HEK293 (cell line): ENCODE data around the gene ERH.
"Not testable (repeated sequence)": the region's sequence is repeated elsewhere in the genome, so short reads cannot be mapped to it uniquely, and the experiment has no call there.

Experiments
- CTCF ChIA-PET: fragments of 350-600 bp; formaldehyde crosslinking; extraction: SDS; loops from one replicate; lab custom pipeline; 2021; ENCODE audit warnings: antibody characterized with exemption; lab: Yijun Ruan, JAX
- POLR2A ChIA-PET: fragments of 300-600 bp; formaldehyde crosslinking; extraction: SDS; loops from one replicate; lab custom pipeline; 2020; ENCODE audit warnings: antibody characterized with exemption, inconsistent platforms; lab: Yijun Ruan, JAX
- H3K27ac ChIP-seq: fragments of 200-500 bp; sonication (Bioruptor generic); 2 replicates; pipeline ENCODE4 v1.5.1; 2014; ENCODE audit warnings: low read depth, low read length, control low read depth, inconsistent platforms; ENCODE audit errors: extremely low read depth
- H3K36me3 ChIP-seq, 2 experiments: fragments of 200-500 bp in 1 of 2; sonication (Bioruptor generic) in 1 of 2; 1 replicate in 1 of 2; 2 replicates in 1 of 2; pipeline ENCODE4 v1.5.1; 2014 to 2017; ENCODE audit warnings: inconsistent platforms in 2 of 2, low read length in 2 of 2; ENCODE audit not compliant: control insufficient read depth in 2 of 2, insufficient read depth in 1 of 2
- H3K4me1 ChIP-seq: fragments of 200-500 bp; sonication (Bioruptor generic); 2 replicates; pipeline ENCODE4 v1.5.1; 2014; ENCODE audit warnings: mild to moderate bottlenecking, low read length, inconsistent platforms; ENCODE audit not compliant: control insufficient read depth, insufficient read depth
- H3K4me3 ChIP-seq: 2 replicates; pipeline ENCODE4 v1.5.1; 2011; ENCODE audit warnings: low read depth, mild to moderate bottlenecking, control low read depth, low read length, moderate library complexity
- H3K9me3 ChIP-seq: fragments of 200-500 bp; sonication (Bioruptor generic); 2 replicates; pipeline ENCODE4 v1.5.1; 2014; ENCODE audit warnings: low read depth, low read length, inconsistent platforms; ENCODE audit not compliant: control insufficient read depth, insufficient read depth
- HOXA7 ChIP-seq: sonication (generic); formaldehyde crosslinking; IDR thresholded peaks from 2 replicates; pipeline ENCODE4 v1.8.1; 2022; ENCODE audit warnings: missing genetic modification reagents, borderline replicate concordance
- KLF10 ChIP-seq: fragments of 450-650 bp; IDR thresholded peaks from 2 replicates; pipeline ENCODE4 v1.5.1; 2018; ENCODE audit warnings: missing biosample characterization, mild to moderate bottlenecking, missing genetic modification characterization
- OVOL3 ChIP-seq: fragments of 450-650 bp; formaldehyde crosslinking; IDR thresholded peaks from 2 replicates; pipeline ENCODE4 v1.5.1; 2016; ENCODE audit warnings: missing biosample characterization, missing genetic modification characterization
- PRDM2 ChIP-seq: fragments of 450-650 bp; formaldehyde crosslinking; IDR thresholded peaks from 2 replicates; pipeline ENCODE4 v1.5.1; 2016; ENCODE audit warnings: missing biosample characterization, missing genetic modification characterization, borderline replicate concordance
- ZNF140 ChIP-seq: fragments of 450-650 bp; formaldehyde crosslinking; IDR thresholded peaks from 2 replicates; pipeline ENCODE4 v1.5.1; 2016; ENCODE audit warnings: missing biosample characterization, missing genetic modification characterization
- ZNF146 ChIP-seq: fragments of 450-650 bp; formaldehyde crosslinking; IDR thresholded peaks from 2 replicates; pipeline ENCODE4 v1.5.1; 2016; ENCODE audit warnings: missing biosample characterization, missing genetic modification characterization
- ZNF211 ChIP-seq: fragments of 450-650 bp; formaldehyde crosslinking; IDR thresholded peaks from 2 replicates; pipeline ENCODE4 v1.5.1; 2016; ENCODE audit warnings: low read depth, missing biosample characterization, missing genetic modification characterization
- ZNF223 ChIP-seq: fragments of 450-650 bp; formaldehyde crosslinking; IDR thresholded peaks from 2 replicates; pipeline ENCODE4 v1.5.1; 2016; ENCODE audit warnings: missing biosample characterization, missing genetic modification characterization
- ZNF266 ChIP-seq: fragments of 450-650 bp; formaldehyde crosslinking; IDR thresholded peaks from 2 replicates; pipeline ENCODE4 v1.5.1; 2016; ENCODE audit warnings: missing biosample characterization, missing genetic modification characterization, low read depth
- ZNF280D ChIP-seq: fragments of 450-650 bp; formaldehyde crosslinking; IDR thresholded peaks from 2 replicates; pipeline ENCODE4 v1.5.1; 2016; ENCODE audit warnings: missing biosample characterization, missing genetic modification characterization
- ZNF341 ChIP-seq: fragments of 450-650 bp; formaldehyde crosslinking; IDR thresholded peaks from 2 replicates; pipeline ENCODE4; 2016; ENCODE audit warnings: low read depth, missing biosample characterization, missing genetic modification characterization
- ZNF580 ChIP-seq: fragments of 450-650 bp; formaldehyde crosslinking; IDR thresholded peaks from 2 replicates; pipeline ENCODE4 v1.5.1; 2016; ENCODE audit warnings: missing biosample characterization, missing genetic modification characterization
- ZNF624 ChIP-seq: fragments of 450-650 bp; formaldehyde crosslinking; IDR thresholded peaks from 2 replicates; pipeline ENCODE4 v1.5.1; 2017; ENCODE audit warnings: missing biosample characterization, missing genetic modification characterization
- ZNF843 ChIP-seq: fragments of 450-650 bp; formaldehyde crosslinking; IDR thresholded peaks from 2 replicates; pipeline ENCODE4 v1.5.1; 2016; ENCODE audit warnings: missing biosample characterization, missing genetic modification characterization
- ZSCAN23 ChIP-seq: fragments of 450-650 bp; formaldehyde crosslinking; IDR thresholded peaks from 2 replicates; pipeline ENCODE4 v1.5.1; 2016; ENCODE audit warnings: missing biosample characterization, missing genetic modification characterization
- ZSCAN5A ChIP-seq: fragments of 450-650 bp; formaldehyde crosslinking; IDR thresholded peaks from 2 replicates; pipeline ENCODE4 v1.5.1; 2016; ENCODE audit warnings: missing biosample characterization, missing genetic modification characterization

ERH gene

GRCh38 chr14:69424149-69424923 is 26.2 kb upstream of the ERH start:
- Histone ChIP-seq H3K36me3 (peaks cover 11 to 45% of the 10 kb centered on the region in 2 experiments), H3K4me3 (no peak overlapping the region), H3K27ac (no peak overlapping the region), H3K9me3 (no peaks in the 10 kb centered on the region), H3K4me1 (no peaks in the 10 kb centered on the region)
- CTCF ChIA-PET, result no interaction called here
- no peak for TF ChIP-seq ZSCAN23 (tag by site-specific recombination)
- POLR2A ChIA-PET, result no interaction called here

GRCh38 chr14:69423279-69423678 is 25.2 kb upstream of the ERH start:
- Histone ChIP-seq H3K4me3 (no peak overlapping the region), H3K27ac (no peak overlapping the region), H3K4me1 (no peaks in the 10 kb centered on the region), H3K36me3 (peaks cover 11 to 40% of the 10 kb centered on the region in 2 experiments)
- POLR2A ChIA-PET, result no interaction called here
- no peak for TF ChIP-seq ZSCAN5A (tag by site-specific recombination)
- no peak for TF ChIP-seq ZNF843 (tag by site-specific recombination)
- no peak for TF ChIP-seq ZNF341 (tag by site-specific recombination)
- TF ChIP-seq, all 188 proteins: peak for 0
- CTCF ChIA-PET, result no interaction called here
- H3K9me3 ChIP-seq, result no peaks in the 10 kb centered on the region

- H3K4me3 ChIP-seq, H3K36me3 ChIP-seq, H3K27ac ChIP-seq, H3K9me3 ChIP-seq, POLR2A ChIA-PET, H3K4me1 ChIP-seq: not testable (repeated sequence)
- peak; percentile 73; the same call in 1 of the 2 replicates for TF ChIP-seq ZNF280D (tag by site-specific recombination)
- TF ChIP-seq ZNF580 (tag by site-specific recombination), result peak; percentile 67
- TF ChIP-seq ZNF146 (tag by site-specific recombination), result peak; percentile 98
- CTCF ChIA-PET, result interaction anchor here (0.6 kb wide), 1 partner anchor 167 kb away, joined by 3 read pairs; no protein-coding TSS in a partner anchor
Measured at GRCh38 chr14:69416087-69416486, 18.0 kb upstream of the ERH start.

- no peaks in the 10 kb centered on the region for H3K36me3 ChIP-seq
- 0 out of 2 replicates have a peak, but pooled peaks cover 5% of the 10 kb centered on the region for H3K4me1 ChIP-seq
- ChIA-PET POLR2A (interaction anchor here (0.7 to 1.4 kb wide), 2 partner anchors 15 to 542 kb away, joined by 4 read pairs; partner anchors contain the start of genes ERH and SLC39A9), CTCF (interaction anchor here (0.7 kb wide), 1 partner anchor 784 kb away, joined by 3 read pairs; no protein-coding TSS in a partner anchor)
- no peak overlapping the region for H3K27ac ChIP-seq
- no peaks in the 10 kb centered on the region for H3K9me3 ChIP-seq
- H3K4me3 ChIP-seq, result no peak overlapping the region
- no peak for TF ChIP-seq ZNF266 (tag by site-specific recombination)
- no peak for TF ChIP-seq ZNF223 (tag by site-specific recombination)
- no peak for TF ChIP-seq OVOL3 (tag by site-specific recombination)
- no peak for TF ChIP-seq ZNF624 (tag by site-specific recombination)
- TF ChIP-seq ZNF211 (tag by site-specific recombination), result no peak
- no peak for TF ChIP-seq HOXA7 (CRISPR knock-in tag)
- no peak for TF ChIP-seq ZNF140
- TF ChIP-seq PRDM2 (tag by site-specific recombination), result no peak
- TF ChIP-seq KLF10, result no peak
Measured at GRCh38 chr14:69413483-69413882, 15.4 kb upstream of the ERH start.
